Measurements from ENCODE around the gene PNPT1. TPM values are rescaled to one million over a fixed set of nuclear protein-coding genes. Genes with fewer than 3 reads are reported as not detected.

Gene PNPT1
- total and polyA plus RNA-seq, 10 of the 15 experiments (the other 5 are each of a cell fraction or from before 2014, with no cell fraction given), result 34.2 to 67.7 (median 43.3) TPM

DNA sequence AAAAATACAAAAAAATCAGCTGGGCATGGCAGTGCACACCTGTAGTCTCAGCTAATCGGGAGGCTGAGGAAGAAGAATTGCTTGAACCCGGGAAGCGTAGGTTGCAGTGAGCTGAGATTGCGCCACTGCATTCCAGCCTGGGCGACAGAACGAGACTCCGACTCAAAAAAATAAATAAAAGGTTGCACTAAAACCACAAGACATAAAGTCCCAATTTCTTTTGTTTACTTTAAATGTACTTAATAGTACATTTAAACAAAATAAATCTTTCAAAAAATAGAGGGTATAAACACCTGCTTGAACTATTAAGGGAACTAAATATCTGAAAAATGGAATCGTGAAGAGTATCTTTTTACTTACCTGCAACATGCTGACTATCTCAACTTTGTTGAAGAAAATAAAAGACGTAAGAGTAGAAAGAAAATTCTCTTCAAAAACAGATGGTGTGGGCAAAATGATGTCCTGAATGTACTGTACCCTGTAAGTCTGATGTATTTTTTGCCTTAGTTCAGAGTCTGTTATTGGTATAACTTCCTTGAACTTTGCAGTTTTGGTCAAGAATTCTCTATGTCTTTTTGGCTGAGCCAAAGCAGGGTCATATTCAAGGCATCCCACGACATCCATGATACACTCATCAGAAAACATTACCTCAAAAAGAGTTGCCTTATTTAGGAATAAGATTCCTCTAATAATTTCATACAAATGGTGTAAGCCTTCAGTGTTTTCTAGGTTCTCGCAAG is 95.4 kb downstream of the PNPT1 start:
- H3K4me1 ChIP-seq (ENCODE audit: control insufficient read depth, insufficient read depth, low read length), result no peaks in the 10 kb centered on the region
- H3K9me3 ChIP-seq (replicated peaks; ENCODE audit: control insufficient read depth, insufficient read depth, low read length), result no peaks in the 10 kb centered on the region
- no peak overlapping the region for H3K9ac ChIP-seq (ENCODE audit: control insufficient read depth, insufficient read depth, low read length)
- H3K4me2 ChIP-seq (ENCODE audit: control insufficient read depth, insufficient read depth), result no peak overlapping the region
- no peak for ATAC-seq
- POLR2A ChIA-PET, result no interaction called here
- WGBS (ENCODE audit: insufficient coverage, insufficient replicate concordance, low lambda C conversion rate, missing lambda C conversion rate), result 90% methylated on average over 11 of the region's 11 CpGs
- H4K20me1 ChIP-seq (ENCODE audit: control insufficient read depth, insufficient read depth), result no peaks in the 10 kb centered on the region
- H3K36me3 ChIP-seq (ENCODE audit: control insufficient read depth in 2 of 2, insufficient read depth in 2 of 2, low read length in 1 of 2), result peaks cover 3 to 24% of the 10 kb centered on the region in 2 experiments
- peaks cover 7% of the 10 kb centered on the region for H3K79me2 ChIP-seq (ENCODE audit: control insufficient read depth, insufficient read depth, low read length)
- RAD21 ChIA-PET (ENCODE audit: unreplicated experiment), result no interaction called here
- SMC1A ChIA-PET (ENCODE audit: uncharacterized antibody, unreplicated experiment), result interaction anchor here (1.3 kb wide), 1 partner anchor 15 kb away, joined by 3 read pairs; no protein-coding TSS in a partner anchor
- in situ Hi-C loops (cut with MboI), result no loop called here
- no peak overlapping the region for H3K27ac ChIP-seq (ENCODE audit: control insufficient read depth, insufficient read depth)
- no peak for DNase-seq (ENCODE audit: low read depth, low spot score)
- TSS peak; percentile 38 for BruUV-seq (replicated peaks)
- intact Hi-C loops (cut with micrococcal nuclease; ENCODE audit: unreplicated experiment), result no loop called here
- no peak overlapping the region for H2AFZ ChIP-seq (ENCODE audit: control insufficient read depth, low read depth, low read length)
- no peak overlapping the region for H3K4me3 ChIP-seq
- H3K27me3 ChIP-seq (replicated peaks in 1 of 2; ENCODE audit: control insufficient read depth in 2 of 2, insufficient read depth in 2 of 2, low read length in 1 of 2), result no peaks in the 10 kb centered on the region
- FAIRE-seq, result no peak
- CTCF ChIA-PET, result interaction anchor here (0.7 kb wide), 1 partner anchor 11 kb away, joined by 3 read pairs; no protein-coding TSS in a partner anchor
- no peak for TF ChIP-seq MYC (IDR thresholded peaks at IDR 0.05; ENCODE audit: insufficient read depth, insufficient read length, insufficient replicate concordance, low read length, severe bottlenecking)
- TF ChIP-seq KDM1A (IDR thresholded peaks at IDR 0.05; ENCODE audit: borderline replicate concordance), result no peak
- no peak for TF ChIP-seq IKZF1 (conservative IDR thresholded peaks at IDR 0.05)
- no peak for TF ChIP-seq BCL11A (IDR thresholded peaks at IDR 0.05; ENCODE audit: low read depth, low read length)
- TF ChIP-seq NFYB (IDR thresholded peaks at IDR 0.05; ENCODE audit: insufficient read depth, low read depth, low read length), result no peak
- no peak for TF ChIP-seq ZSCAN29 (IDR thresholded peaks at IDR 0.05)
- TF ChIP-seq POLR2AphosphoS2 (IDR thresholded peaks at IDR 0.05; ENCODE audit: low read depth, low read length), result no peak
- TF ChIP-seq, protein P1, sequence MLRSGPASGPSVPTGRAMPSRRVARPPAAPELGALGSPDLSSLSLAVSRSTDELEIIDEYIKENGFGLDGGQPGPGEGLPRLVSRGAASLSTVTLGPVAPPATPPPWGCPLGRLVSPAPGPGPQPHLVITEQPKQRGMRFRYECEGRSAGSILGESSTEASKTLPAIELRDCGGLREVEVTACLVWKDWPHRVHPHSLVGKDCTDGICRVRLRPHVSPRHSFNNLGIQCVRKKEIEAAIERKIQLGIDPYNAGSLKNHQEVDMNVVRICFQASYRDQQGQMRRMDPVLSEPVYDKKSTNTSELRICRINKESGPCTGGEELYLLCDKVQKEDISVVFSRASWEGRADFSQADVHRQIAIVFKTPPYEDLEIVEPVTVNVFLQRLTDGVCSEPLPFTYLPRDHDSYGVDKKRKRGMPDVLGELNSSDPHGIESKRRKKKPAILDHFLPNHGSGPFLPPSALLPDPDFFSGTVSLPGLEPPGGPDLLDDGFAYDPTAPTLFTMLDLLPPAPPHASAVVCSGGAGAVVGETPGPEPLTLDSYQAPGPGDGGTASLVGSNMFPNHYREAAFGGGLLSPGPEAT (IDR thresholded peaks at IDR 0.05; ENCODE audit: low read depth), result no peak
- TF ChIP-seq, protein P2, sequence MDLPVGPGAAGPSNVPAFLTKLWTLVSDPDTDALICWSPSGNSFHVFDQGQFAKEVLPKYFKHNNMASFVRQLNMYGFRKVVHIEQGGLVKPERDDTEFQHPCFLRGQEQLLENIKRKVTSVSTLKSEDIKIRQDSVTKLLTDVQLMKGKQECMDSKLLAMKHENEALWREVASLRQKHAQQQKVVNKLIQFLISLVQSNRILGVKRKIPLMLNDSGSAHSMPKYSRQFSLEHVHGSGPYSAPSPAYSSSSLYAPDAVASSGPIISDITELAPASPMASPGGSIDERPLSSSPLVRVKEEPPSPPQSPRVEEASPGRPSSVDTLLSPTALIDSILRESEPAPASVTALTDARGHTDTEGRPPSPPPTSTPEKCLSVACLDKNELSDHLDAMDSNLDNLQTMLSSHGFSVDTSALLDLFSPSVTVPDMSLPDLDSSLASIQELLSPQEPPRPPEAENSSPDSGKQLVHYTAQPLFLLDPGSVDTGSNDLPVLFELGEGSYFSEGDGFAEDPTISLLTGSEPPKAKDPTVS (IDR thresholded peaks at IDR 0.05; ENCODE audit: low read depth, low read length), result no peak
- TF ChIP-seq, protein P3, sequence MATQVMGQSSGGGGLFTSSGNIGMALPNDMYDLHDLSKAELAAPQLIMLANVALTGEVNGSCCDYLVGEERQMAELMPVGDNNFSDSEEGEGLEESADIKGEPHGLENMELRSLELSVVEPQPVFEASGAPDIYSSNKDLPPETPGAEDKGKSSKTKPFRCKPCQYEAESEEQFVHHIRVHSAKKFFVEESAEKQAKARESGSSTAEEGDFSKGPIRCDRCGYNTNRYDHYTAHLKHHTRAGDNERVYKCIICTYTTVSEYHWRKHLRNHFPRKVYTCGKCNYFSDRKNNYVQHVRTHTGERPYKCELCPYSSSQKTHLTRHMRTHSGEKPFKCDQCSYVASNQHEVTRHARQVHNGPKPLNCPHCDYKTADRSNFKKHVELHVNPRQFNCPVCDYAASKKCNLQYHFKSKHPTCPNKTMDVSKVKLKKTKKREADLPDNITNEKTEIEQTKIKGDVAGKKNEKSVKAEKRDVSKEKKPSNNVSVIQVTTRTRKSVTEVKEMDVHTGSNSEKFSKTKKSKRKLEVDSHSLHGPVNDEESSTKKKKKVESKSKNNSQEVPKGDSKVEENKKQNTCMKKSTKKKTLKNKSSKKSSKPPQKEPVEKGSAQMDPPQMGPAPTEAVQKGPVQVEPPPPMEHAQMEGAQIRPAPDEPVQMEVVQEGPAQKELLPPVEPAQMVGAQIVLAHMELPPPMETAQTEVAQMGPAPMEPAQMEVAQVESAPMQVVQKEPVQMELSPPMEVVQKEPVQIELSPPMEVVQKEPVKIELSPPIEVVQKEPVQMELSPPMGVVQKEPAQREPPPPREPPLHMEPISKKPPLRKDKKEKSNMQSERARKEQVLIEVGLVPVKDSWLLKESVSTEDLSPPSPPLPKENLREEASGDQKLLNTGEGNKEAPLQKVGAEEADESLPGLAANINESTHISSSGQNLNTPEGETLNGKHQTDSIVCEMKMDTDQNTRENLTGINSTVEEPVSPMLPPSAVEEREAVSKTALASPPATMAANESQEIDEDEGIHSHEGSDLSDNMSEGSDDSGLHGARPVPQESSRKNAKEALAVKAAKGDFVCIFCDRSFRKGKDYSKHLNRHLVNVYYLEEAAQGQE (IDR thresholded peaks at IDR 0.05; ENCODE audit: low read depth, low read length), result no peak
- TF ChIP-seq EGR1 (IDR thresholded peaks at IDR 0.05; ENCODE audit: borderline replicate concordance in 1 of 2, low read depth in 2 of 2, low read length in 2 of 2), result no peak
- no peak for TF ChIP-seq POU2F2 (IDR thresholded peaks at IDR 0.05; ENCODE audit: borderline replicate concordance, low read depth, low read length)
- no peak for TF ChIP-seq EZH2 (IDR thresholded peaks at IDR 0.05; ENCODE audit: borderline replicate concordance, control insufficient read depth, low read depth, low read length)
- no peak for TF ChIP-seq STAT3 (IDR thresholded peaks at IDR 0.05; ENCODE audit: low read depth, low read length)
- TF ChIP-seq POLR2AphosphoS5 (IDR thresholded peaks at IDR 0.05; ENCODE audit: low read length), result no peak
- no peak for TF ChIP-seq NFIC (IDR thresholded peaks at IDR 0.05; ENCODE audit: low read depth, low read length)
